SH-SY5Y (cell line): ENCODE data around the gene TFPI2.

ENCODE experiments used
- GATA2 ChIP-seq: IDR thresholded peaks from 2 replicates; pipeline ENCODE4 v1.6.1; 2011; ENCODE audit warnings: mild to moderate bottlenecking, low read depth, low read length
- GATA3 ChIP-seq: IDR thresholded peaks from 2 replicates; pipeline ENCODE4 v1.6.1; 2011; ENCODE audit warnings: low read depth, mild to moderate bottlenecking, low read length, moderate library complexity

- no peak for TF ChIP-seq GATA2
- TF ChIP-seq GATA3 = no peak
Measured at GRCh38 chr7:93854480-93854879, 36.1 kb downstream of the TFPI2 start.
